Neuronal stem cell (in vitro differentiated cells): ENCODE results near the gene PRKX.

ENCODE experiments used
- DNase-seq: peaks from one replicate; pipeline ENCODE4 v3.0.0-alpha.2; 2013; ENCODE audit warnings: low spot score
- H2AFZ ChIP-seq: one replicate; pipeline ENCODE4 v1.6.1; 2013; ENCODE audit warnings: mild to moderate bottlenecking, low read length, inconsistent platforms
- H2AK5ac ChIP-seq: 2 replicates; pipeline ENCODE4 v1.6.1; 2013; ENCODE audit warnings: low read depth, mild to moderate bottlenecking, inconsistent platforms, low read length, moderate library complexity, mixed read lengths
- H2BK120ac ChIP-seq: 2 replicates; pipeline ENCODE4 v1.6.1; 2013; ENCODE audit warnings: low read depth, mild to moderate bottlenecking, inconsistent platforms, low read length, moderate library complexity, mixed read lengths
- H2BK12ac ChIP-seq: one replicate; pipeline ENCODE4 v1.6.1; 2013; ENCODE audit warnings: low read length, inconsistent platforms
- H2BK15ac ChIP-seq: 2 replicates; pipeline ENCODE4 v1.6.1; 2013; ENCODE audit warnings: mild to moderate bottlenecking, low read length, inconsistent platforms, mixed read lengths
- H2BK5ac ChIP-seq: one replicate; pipeline ENCODE4 v1.6.1; 2013; ENCODE audit warnings: inconsistent platforms, mild to moderate bottlenecking, low read length, moderate library complexity
- H3K14ac ChIP-seq: one replicate; pipeline ENCODE4 v1.6.1; 2013; ENCODE audit warnings: low read length, inconsistent platforms
- H3K18ac ChIP-seq: 2 replicates; pipeline ENCODE4 v1.6.1; 2013; ENCODE audit warnings: low read length, inconsistent platforms
- H3K23ac ChIP-seq: 2 replicates; pipeline ENCODE4 v1.6.1; 2013; ENCODE audit warnings: low read depth, mild to moderate bottlenecking, mixed read lengths, low read length, inconsistent platforms; ENCODE audit not compliant: poor library complexity
- H3K27ac ChIP-seq: replicated peaks from 3 replicates; pipeline ENCODE4 v1.5.1; 2013; ENCODE audit warnings: low read length, inconsistent platforms
- H3K27me3 ChIP-seq, 3 experiments: 2 replicates each; pipeline ENCODE4 v1.6.1; 2013; ENCODE audit warnings: low read length in 3 of 3, mild to moderate bottlenecking in 2 of 3, inconsistent platforms in 1 of 3, low read depth in 1 of 3, mixed read lengths in 1 of 3, moderate library complexity in 1 of 3; ENCODE audit not compliant: control insufficient read depth in 3 of 3, insufficient read depth in 3 of 3
- H3K36me3 ChIP-seq, 2 donors: replicated peaks in 1 of 2; 2 replicates each; pipeline ENCODE4 v1.6.1; 2013; ENCODE audit warnings: low read length in 2 of 2; ENCODE audit not compliant: control insufficient read depth in 2 of 2, insufficient read depth in 2 of 2
- H3K4ac ChIP-seq: 2 replicates; pipeline ENCODE4 v1.6.1; 2013; ENCODE audit warnings: inconsistent platforms, mild to moderate bottlenecking, low read length, moderate library complexity
- H3K4me1 ChIP-seq, 2 donors: 1 replicate in 1 of 2; 2 replicates in 1 of 2; pipeline ENCODE4 v1.6.1; 2013; ENCODE audit warnings: low read length in 2 of 2, low read depth in 1 of 2; ENCODE audit not compliant: control insufficient read depth in 2 of 2, insufficient read depth in 1 of 2
- H3K4me2 ChIP-seq: one replicate; pipeline ENCODE4 v1.6.1; 2013; ENCODE audit warnings: mild to moderate bottlenecking, low read length, inconsistent platforms; ENCODE audit not compliant: insufficient read depth, poor library complexity, severe bottlenecking
- H3K4me3 ChIP-seq, 2 donors: 2 replicates each; pipeline ENCODE4 v1.5.1; 2013; ENCODE audit warnings: low read length in 2 of 2, mild to moderate bottlenecking in 2 of 2, inconsistent platforms in 1 of 2, moderate library complexity in 1 of 2
- H3K79me1 ChIP-seq: one replicate; pipeline ENCODE4 v1.6.1; 2013; ENCODE audit warnings: low read depth, mild to moderate bottlenecking, inconsistent platforms, low read length, moderate library complexity
- H3K9ac ChIP-seq: one replicate; pipeline ENCODE4 v1.6.1; 2013; ENCODE audit warnings: mild to moderate bottlenecking, low read depth, low read length, inconsistent platforms; ENCODE audit not compliant: poor library complexity
- H3K9me3 ChIP-seq, 2 donors: replicated peaks in 1 of 2; 2 replicates each; pipeline versions ENCODE3 to v1.6.1; 2013; ENCODE audit warnings: low read length in 2 of 2, mild to moderate bottlenecking in 2 of 2, inconsistent platforms in 1 of 2, low read depth in 1 of 2, mixed read lengths in 1 of 2, moderate library complexity in 1 of 2; ENCODE audit not compliant: control insufficient read depth in 2 of 2, insufficient read depth in 1 of 2
- H4K8ac ChIP-seq: one replicate; pipeline ENCODE4 v1.6.1; 2013; ENCODE audit warnings: low read depth, mild to moderate bottlenecking, inconsistent platforms, low read length, moderate library complexity
- H4K91ac ChIP-seq: one replicate; pipeline ENCODE4 v1.6.1; 2013; ENCODE audit warnings: low read length, low read depth, mild to moderate bottlenecking, inconsistent platforms; ENCODE audit not compliant: poor library complexity
- WGBS, 2 donors: extraction: QIAGEN DNeasy Blood & Tissue Kit; methylation state at CpG; one replicate each; pipeline ENCODE4 v1.1.7; 2013; ENCODE audit warnings: missing lambda C conversion rate in 2 of 2, mixed read lengths in 1 of 2; ENCODE audit not compliant: insufficient read length in 2 of 2, insufficient replicate concordance in 1 of 2; ENCODE audit errors: extremely low coverage in 2 of 2; 5-methylcytosine and 5-hydroxymethylcytosine counted together

The PRKX gene

DNA sequence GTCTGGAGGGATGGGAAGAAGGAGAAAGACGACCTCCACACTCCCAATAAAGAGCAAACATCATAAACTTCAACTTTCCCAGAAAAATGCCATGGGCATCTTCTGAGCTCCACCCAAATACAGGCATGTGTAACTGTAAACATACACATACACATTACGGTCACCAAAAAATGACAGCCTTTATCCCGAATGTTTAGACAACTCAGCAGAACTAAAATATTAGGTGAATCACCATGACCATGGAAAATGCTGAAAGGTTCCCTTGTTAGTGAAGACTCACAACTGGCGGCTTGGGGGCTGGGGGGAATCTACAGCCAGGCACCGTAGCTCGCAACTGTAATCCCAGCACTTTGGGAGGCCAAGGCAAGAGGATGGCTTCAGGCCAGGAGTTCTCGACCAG lies 33.0 kb downstream of the PRKX start:
- Histone ChIP-seq H2BK5ac (no peak overlapping the region), H3K18ac (no peak overlapping the region), H3K79me1 (no peaks in the 10 kb centered on the region), H2BK120ac (no peak overlapping the region), H3K9ac (no peak overlapping the region), H3K4me3 (no peak overlapping the region), H3K14ac (no peak overlapping the region), H3K4me1 (no peaks in the 10 kb centered on the region), H3K23ac (no peak overlapping the region), H2AK5ac (no peak overlapping the region), H2BK12ac (no peak overlapping the region), H4K91ac (no peak overlapping the region), H3K4ac (no peak overlapping the region), H3K36me3 (no peaks in the 10 kb centered on the region), H3K27me3 (no peaks in the 10 kb centered on the region), H2AFZ (no peak overlapping the region), H3K4me2 (no peak overlapping the region), H3K9me3 (no peaks in the 10 kb centered on the region), H3K27ac (no peak overlapping the region), H2BK15ac (no peak overlapping the region), H4K8ac (no peak overlapping the region)
- no peak for DNase-seq
- WGBS, 2 donors: no CpG with 5 or more reads among the region's 7 CpGs

DNA sequence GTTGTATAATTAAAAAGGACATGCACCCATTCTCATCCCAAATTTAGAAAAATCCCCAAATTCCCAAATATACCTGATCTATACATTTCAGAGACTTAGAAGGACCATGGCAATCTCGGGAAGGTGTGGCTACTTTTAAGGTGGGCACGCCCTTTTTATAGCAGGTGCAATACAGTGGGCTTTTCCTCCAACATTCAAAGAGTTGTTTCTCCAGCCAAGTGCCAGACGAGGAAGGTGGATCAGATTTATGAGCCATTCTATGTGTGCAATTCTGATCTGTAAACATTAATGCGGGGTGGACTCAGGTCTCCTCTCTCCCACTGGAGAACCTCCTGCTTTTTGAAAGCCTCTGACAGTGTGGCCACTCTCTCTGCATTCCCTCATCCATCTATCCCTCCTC lies 33.8 kb downstream of the PRKX start:
- H3K18ac ChIP-seq: no peak overlapping the region
- H2AFZ ChIP-seq: no peak overlapping the region
- no peaks in the 10 kb centered on the region for H3K9me3 ChIP-seq
- no peak overlapping the region for H3K27ac ChIP-seq
- no peak overlapping the region for H3K4me3 ChIP-seq
- no peak overlapping the region for H2AK5ac ChIP-seq
- H3K79me1 ChIP-seq: no peaks in the 10 kb centered on the region
- no peak overlapping the region for H2BK15ac ChIP-seq
- no peak overlapping the region for H3K4me2 ChIP-seq
- H4K91ac ChIP-seq: no peak overlapping the region
- no peaks in the 10 kb centered on the region for H3K36me3 ChIP-seq
- H3K4ac ChIP-seq: no peak overlapping the region
- no peak overlapping the region for H2BK5ac ChIP-seq
- no peaks in the 10 kb centered on the region for H3K27me3 ChIP-seq
- no peak overlapping the region for H3K9ac ChIP-seq
- no peak overlapping the region for H3K23ac ChIP-seq
- H3K4me1 ChIP-seq: no peaks in the 10 kb centered on the region
- H3K14ac ChIP-seq: no peak overlapping the region
- H2BK12ac ChIP-seq: no peak overlapping the region
- H4K8ac ChIP-seq: no peak overlapping the region
- no peak overlapping the region for H2BK120ac ChIP-seq
- no peak for DNase-seq
- no CpG with 5 or more reads among the region's 4 CpGs for WGBS, 2 donors

DNA sequence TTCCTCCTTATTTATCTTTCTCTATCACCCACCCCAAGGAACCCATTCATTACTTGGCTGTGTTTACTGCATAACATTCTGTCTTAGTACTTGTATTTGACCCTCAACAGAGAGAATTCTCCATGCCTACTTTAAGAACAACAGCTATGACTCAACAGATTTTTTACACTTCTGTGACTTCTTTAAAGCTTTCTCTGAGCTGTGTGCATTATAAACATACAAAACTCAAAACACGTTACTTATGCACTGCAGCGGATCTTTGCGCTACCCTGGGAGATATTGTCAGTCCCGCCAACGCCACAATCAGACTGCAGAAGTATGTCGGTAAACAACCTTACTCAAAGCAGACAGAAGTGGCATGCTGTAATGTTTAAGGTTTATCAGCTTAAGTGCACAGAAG lies 35.1 kb downstream of the PRKX start:
- H3K4me2 ChIP-seq: no peak overlapping the region
- H3K9me3 ChIP-seq: no peaks in the 10 kb centered on the region
- DNase-seq: no peak

DNA sequence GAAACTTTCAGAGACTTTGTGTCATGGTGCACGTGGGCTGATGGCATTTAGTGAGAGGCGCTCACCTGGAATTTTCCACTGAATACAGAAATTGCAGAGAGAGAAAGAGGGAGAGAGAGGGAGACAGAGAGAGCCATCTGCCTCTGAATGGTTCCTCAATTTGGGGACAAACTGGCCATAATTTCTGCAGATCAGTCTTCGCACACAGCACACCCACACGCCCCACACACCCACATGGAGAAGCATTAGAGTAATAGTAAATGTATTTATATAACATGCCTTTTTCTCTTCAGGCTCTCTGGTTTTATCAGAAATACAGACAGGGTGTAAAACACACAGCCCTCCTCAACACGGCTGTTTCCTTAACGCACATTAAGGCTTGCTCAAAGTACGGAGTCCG lies 38.6 kb downstream of the PRKX start:
- H3K4me3 ChIP-seq: no peak overlapping the region
- no CpG with 5 or more reads among the region's 8 CpGs for WGBS, 2 donors

More for the DNA sequence above, 35.1 kb downstream of the PRKX start:
- no peak overlapping the region for H2AFZ ChIP-seq
- no peak overlapping the region for H4K91ac ChIP-seq
- H2BK12ac ChIP-seq: no peak overlapping the region
- H2BK15ac ChIP-seq: no peak overlapping the region
- WGBS, 2 donors: no CpG with 5 or more reads among the region's 6 CpGs
- no peak overlapping the region for H3K14ac ChIP-seq
- H2BK5ac ChIP-seq: no peak overlapping the region
- H3K4me3 ChIP-seq: no peak overlapping the region
- H4K8ac ChIP-seq: no peak overlapping the region
- H3K27ac ChIP-seq: no peak overlapping the region
- H3K23ac ChIP-seq: no peak overlapping the region
- no peaks in the 10 kb centered on the region for H3K27me3 ChIP-seq
- H3K36me3 ChIP-seq: peaks cover 0 to 8% of the 10 kb centered on the region in 2 donors
- no peaks in the 10 kb centered on the region for H3K4me1 ChIP-seq
- no peaks in the 10 kb centered on the region for H3K79me1 ChIP-seq
- no peak overlapping the region for H3K18ac ChIP-seq
- H3K9ac ChIP-seq: no peak overlapping the region
- no peak overlapping the region for H2BK120ac ChIP-seq
- H3K4ac ChIP-seq: no peak overlapping the region
- H2AK5ac ChIP-seq: no peak overlapping the region

More for the DNA sequence above, 38.6 kb downstream of the PRKX start:
- Histone ChIP-seq H3K4me1 (no peaks in the 10 kb centered on the region), H2AK5ac (no peak overlapping the region), H3K79me1 (no peaks in the 10 kb centered on the region), H3K4ac (no peak overlapping the region), H3K4me2 (no peak overlapping the region), H3K36me3 (peaks cover 2 to 23% of the 10 kb centered on the region in 2 donors), H4K91ac (no peak overlapping the region), H3K27ac (no peak overlapping the region), H3K14ac (no peak overlapping the region), H3K9ac (no peak overlapping the region), H2BK15ac (no peak overlapping the region), H3K23ac (no peak overlapping the region), H4K8ac (no peak overlapping the region), H3K18ac (no peak overlapping the region), H2BK12ac (no peak overlapping the region), H2BK5ac (no peak overlapping the region), H3K27me3 (no peaks in the 10 kb centered on the region), H3K9me3 (no peaks in the 10 kb centered on the region), H2BK120ac (no peak overlapping the region), H2AFZ (no peak overlapping the region)
- DNase-seq: no peak
